ENCODE results near the gene MELTF.

The MELTF gene

DNA sequence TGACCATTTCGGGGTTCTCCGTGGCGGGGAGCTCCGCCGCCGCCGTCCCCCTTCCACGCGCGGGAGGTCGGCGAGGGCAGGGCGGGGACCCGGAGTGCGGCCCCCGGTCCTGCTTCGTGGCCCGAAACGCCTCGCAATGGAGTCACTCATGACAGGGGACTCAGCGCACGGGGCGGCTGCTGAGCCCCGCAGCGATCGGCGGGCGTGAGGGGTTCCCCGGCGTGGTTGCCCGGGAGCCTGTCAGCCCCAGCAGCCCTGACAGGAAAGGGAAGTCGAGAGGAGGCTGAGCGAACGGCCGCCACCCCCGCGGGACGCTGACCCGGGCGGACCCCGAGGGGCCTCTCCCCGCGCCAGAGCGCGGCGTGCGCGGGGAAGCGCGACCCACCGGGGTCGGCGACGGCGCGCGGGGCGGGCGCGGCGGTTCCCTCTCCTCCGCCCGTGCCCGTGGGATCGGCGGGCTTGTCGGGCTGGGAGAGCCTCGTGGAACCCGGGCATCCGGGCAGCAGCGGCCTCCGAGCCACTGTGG lies 60.4 kb downstream of the MELTF start:
- Histone ChIP-seq H3K4me2 (ENCODE audit: low read length) (peak overlapping the region; percentile 99), H3K9me3 (replicated peaks; ENCODE audit: low read length) (no peaks in the 10 kb centered on the region), H3K36me3 (ENCODE audit: insufficient read depth, low read length) (peaks cover 9% of the 10 kb centered on the region)

GRCh38 chr3:196968233-196969133 lies 61.1 kb downstream of the MELTF start, which contains the start of gene PIGZ:
Gene PIGZ (minus strand): TSS chr3:196968833. CDS start chr3:196952031, 16,802 bp downstream.
- Histone ChIP-seq H3K36me3 (ENCODE audit: insufficient read depth, low read length) (peaks cover 9% of the 10 kb centered on the region), H3K4me1 (ENCODE audit: control insufficient read depth, insufficient read depth, low read length) (peaks cover 7% of the 10 kb centered on the region), H3K4me2 (ENCODE audit: low read length) (peak within 1 kb of the TSS; percentile 99), H3K4me3 (ENCODE audit: low read length) (peak within 1 kb of the TSS; percentile 87), H3K9ac (ENCODE audit: low read depth, low read length) (peak within 1 kb of the TSS; percentile 73), H3K27me3 (ENCODE audit: control insufficient read depth, insufficient read depth, low read length) (no peaks in the 10 kb centered on the region), H3K9me3 (replicated peaks; ENCODE audit: low read length) (no peaks in the 10 kb centered on the region)

More for the DNA sequence above, 60.4 kb downstream of the MELTF start:
- Histone ChIP-seq H3K27me3 (ENCODE audit: control insufficient read depth, insufficient read depth, low read length) (no peaks in the 10 kb centered on the region), H3K4me3 (ENCODE audit: low read length) (peak overlapping the region; percentile 87), H3K9ac (ENCODE audit: low read depth, low read length) (peak overlapping the region; percentile 73), H3K4me1 (ENCODE audit: control insufficient read depth, insufficient read depth, low read length) (peaks cover 7% of the 10 kb centered on the region)

DNA sequence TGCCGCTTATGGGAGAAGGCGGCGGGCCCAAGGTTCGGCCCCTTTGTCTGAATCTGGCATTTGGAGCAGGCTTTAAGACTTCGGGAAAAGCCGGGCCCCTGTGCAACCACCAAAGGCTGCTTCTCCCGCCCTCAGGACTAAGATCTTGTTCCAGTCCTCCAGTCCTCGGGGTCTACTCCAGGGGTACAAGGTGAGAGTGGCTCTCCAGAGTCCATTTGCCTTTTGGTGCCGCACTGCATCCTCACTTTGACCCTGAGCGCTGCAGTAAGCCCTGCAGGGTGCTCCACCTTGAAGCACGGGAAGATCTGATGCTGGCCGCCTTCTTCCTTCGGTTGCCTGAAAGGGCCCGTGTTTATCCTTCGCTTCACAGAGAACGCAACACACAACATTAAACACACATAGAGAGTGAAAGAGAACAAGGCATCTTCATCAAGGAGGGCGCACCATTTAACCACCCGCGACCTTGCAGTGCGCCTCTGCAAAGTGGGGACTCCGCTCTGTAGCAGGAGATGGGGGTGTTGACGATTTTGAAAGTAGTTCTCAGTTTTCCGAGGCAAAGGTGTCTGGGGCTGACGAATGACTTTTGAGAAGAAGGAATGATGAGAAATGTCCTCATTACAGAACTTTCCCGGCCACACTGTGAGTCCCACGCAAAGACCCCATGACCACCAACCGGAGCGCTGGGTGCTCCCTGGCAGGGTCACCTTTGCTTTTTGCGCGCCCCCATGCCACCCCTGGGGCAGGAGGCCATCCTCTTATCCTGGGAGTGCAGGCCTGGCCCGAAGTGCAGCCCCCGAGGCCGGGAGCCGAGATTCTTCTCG lies 62.0 kb downstream of the MELTF start:
- no peaks in the 10 kb centered on the region for H3K27me3 ChIP-seq (ENCODE audit: control insufficient read depth, insufficient read depth, low read length)
- H3K9me3 ChIP-seq (replicated peaks; ENCODE audit: low read length) = no peaks in the 10 kb centered on the region
- peak overlapping the region; percentile 73 for H3K9ac ChIP-seq (ENCODE audit: low read depth, low read length)
- peak overlapping the region; percentile 87 for H3K4me3 ChIP-seq (ENCODE audit: low read length)
- H3K4me2 ChIP-seq (ENCODE audit: low read length) = peak overlapping the region; percentile 99
- peaks cover 7% of the 10 kb centered on the region for H3K4me1 ChIP-seq (ENCODE audit: control insufficient read depth, insufficient read depth, low read length)
- H3K36me3 ChIP-seq (ENCODE audit: insufficient read depth, low read length) = peaks cover 9% of the 10 kb centered on the region

- no peak overlapping the region for H3K4me2 ChIP-seq (ENCODE audit: low read length)
- peaks cover 9% of the 10 kb centered on the region for H3K36me3 ChIP-seq (ENCODE audit: insufficient read depth, low read length)
- peaks cover 7% of the 10 kb centered on the region for H3K4me1 ChIP-seq (ENCODE audit: control insufficient read depth, insufficient read depth, low read length)
- H3K27me3 ChIP-seq (ENCODE audit: control insufficient read depth, insufficient read depth, low read length) = no peaks in the 10 kb centered on the region
- no peaks in the 10 kb centered on the region for H3K9me3 ChIP-seq (replicated peaks; ENCODE audit: low read length)
- H3K4me3 ChIP-seq (ENCODE audit: low read length) = no peak overlapping the region
- no peak overlapping the region for H3K9ac ChIP-seq (ENCODE audit: low read depth, low read length)
These were observed 62.9 kb downstream of the MELTF start for GRCh38 chr3:196966526-196967401.

DNA sequence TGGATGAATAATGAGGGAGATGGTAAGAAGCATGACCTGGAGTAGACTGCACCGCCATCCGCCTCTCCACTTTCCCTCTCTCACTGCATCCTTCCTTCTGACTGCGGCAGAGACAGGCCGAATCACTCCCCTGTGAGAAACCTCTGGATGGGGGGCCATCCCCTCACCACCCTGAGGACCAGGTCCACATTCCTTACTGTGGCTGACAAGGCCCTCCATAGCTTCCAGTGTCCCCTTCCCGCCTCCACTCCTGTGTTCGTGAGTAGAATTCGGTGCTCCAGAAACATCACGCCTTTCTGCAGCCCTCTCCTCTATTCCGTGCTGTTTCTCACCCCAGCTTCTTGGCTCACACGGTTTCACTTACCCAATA lies 63.8 kb downstream of the MELTF start:
- no peaks in the 10 kb centered on the region for H3K9me3 ChIP-seq (replicated peaks; ENCODE audit: low read length)
- no peak overlapping the region for H3K9ac ChIP-seq (ENCODE audit: low read depth, low read length)
- no peaks in the 10 kb centered on the region for H3K27me3 ChIP-seq (ENCODE audit: control insufficient read depth, insufficient read depth, low read length)
- H3K4me3 ChIP-seq (ENCODE audit: low read length) = no peak overlapping the region
- H3K4me1 ChIP-seq (ENCODE audit: control insufficient read depth, insufficient read depth, low read length) = peaks cover 7% of the 10 kb centered on the region
- H3K4me2 ChIP-seq (ENCODE audit: low read length) = no peak overlapping the region
- H3K36me3 ChIP-seq (ENCODE audit: insufficient read depth, low read length) = peaks cover 9% of the 10 kb centered on the region

- Histone ChIP-seq H3K36me3 (ENCODE audit: insufficient read depth, low read length) (peaks cover 9% of the 10 kb centered on the region), H3K4me2 (ENCODE audit: low read length) (no peak overlapping the region), H3K9me3 (replicated peaks; ENCODE audit: low read length) (no peaks in the 10 kb centered on the region), H3K9ac (ENCODE audit: low read depth, low read length) (no peak overlapping the region), H3K4me1 (ENCODE audit: control insufficient read depth, insufficient read depth, low read length) (peaks cover 7% of the 10 kb centered on the region), H3K4me3 (ENCODE audit: low read length) (no peak overlapping the region), H3K27me3 (ENCODE audit: control insufficient read depth, insufficient read depth, low read length) (no peaks in the 10 kb centered on the region)
These were observed 64.4 kb downstream of the MELTF start for GRCh38 chr3:196965112-196965803.

GRCh38 chr3:196963631-196963953 lies 66.0 kb downstream of the MELTF start:
- H3K27me3 ChIP-seq (ENCODE audit: control insufficient read depth, insufficient read depth, low read length) = no peaks in the 10 kb centered on the region
- H3K36me3 ChIP-seq (ENCODE audit: insufficient read depth, low read length) = peaks cover 9% of the 10 kb centered on the region
- peaks cover 7% of the 10 kb centered on the region for H3K4me1 ChIP-seq (ENCODE audit: control insufficient read depth, insufficient read depth, low read length)
- H3K9me3 ChIP-seq (replicated peaks; ENCODE audit: low read length) = no peaks in the 10 kb centered on the region
- H3K9ac ChIP-seq (ENCODE audit: low read depth, low read length) = no peak overlapping the region
- no peak overlapping the region for H3K4me2 ChIP-seq (ENCODE audit: low read length)
- no peak overlapping the region for H3K4me3 ChIP-seq (ENCODE audit: low read length)

DNA sequence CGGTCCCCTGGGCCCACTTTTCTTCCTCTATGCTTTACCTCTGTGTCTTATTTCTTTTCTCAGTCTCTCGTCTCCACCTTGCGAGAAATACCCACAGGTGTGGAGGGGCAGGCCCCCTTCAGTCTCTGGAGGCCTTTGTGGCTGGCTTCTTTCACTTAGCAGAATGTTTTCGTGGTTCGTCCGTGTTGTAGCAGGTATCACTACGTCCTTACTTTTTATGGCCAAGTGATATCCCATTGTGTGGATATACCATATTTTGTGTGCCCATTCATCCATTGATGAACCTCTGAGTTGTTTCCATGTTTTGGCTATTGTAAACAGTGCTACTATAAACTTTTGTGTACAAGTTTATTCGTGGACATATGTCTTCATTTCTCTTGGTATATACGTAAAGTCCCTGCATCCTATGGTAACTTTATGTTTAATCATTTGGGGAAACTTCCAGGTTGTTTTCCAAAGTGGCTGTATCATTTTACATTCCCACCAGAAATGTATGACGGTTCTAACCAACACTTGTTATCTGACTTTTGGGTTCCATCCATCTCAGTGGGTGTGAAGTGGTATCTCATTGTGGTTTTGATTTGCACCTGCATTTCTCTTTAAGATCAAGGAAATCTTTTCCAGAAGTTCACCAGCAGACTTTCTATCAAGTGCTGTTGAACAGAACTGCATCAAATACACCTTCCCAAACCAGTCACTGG lies 66.5 kb downstream of the MELTF start:
- Histone ChIP-seq H3K9ac (ENCODE audit: low read depth, low read length) (no peak overlapping the region), H3K4me1 (ENCODE audit: control insufficient read depth, insufficient read depth, low read length) (peaks cover 4% of the 10 kb centered on the region), H3K4me2 (ENCODE audit: low read length) (no peak overlapping the region), H3K27me3 (ENCODE audit: control insufficient read depth, insufficient read depth, low read length) (no peaks in the 10 kb centered on the region), H3K36me3 (ENCODE audit: insufficient read depth, low read length) (peaks cover 9% of the 10 kb centered on the region), H3K9me3 (replicated peaks; ENCODE audit: low read length) (no peaks in the 10 kb centered on the region), H3K4me3 (ENCODE audit: low read length) (no peak overlapping the region)

- no peak overlapping the region for H3K4me3 ChIP-seq (ENCODE audit: low read length)
- H3K4me2 ChIP-seq (ENCODE audit: low read length) = no peak overlapping the region
- H3K9ac ChIP-seq (ENCODE audit: low read depth, low read length) = no peak overlapping the region
- no peaks in the 10 kb centered on the region for H3K4me1 ChIP-seq (ENCODE audit: control insufficient read depth, insufficient read depth, low read length)
- no peaks in the 10 kb centered on the region for H3K9me3 ChIP-seq (replicated peaks; ENCODE audit: low read length)
- H3K36me3 ChIP-seq (ENCODE audit: insufficient read depth, low read length) = peaks cover 9% of the 10 kb centered on the region
- no peaks in the 10 kb centered on the region for H3K27me3 ChIP-seq (ENCODE audit: control insufficient read depth, insufficient read depth, low read length)
These were observed 67.3 kb downstream of the MELTF start for GRCh38 chr3:196962108-196962929.

Data from skeletal muscle satellite cell (primary cell).